ENCODE measurements around the gene CHIC2. TPM values are rescaled to one million over a fixed set of nuclear protein-coding genes. Genes with fewer than 3 reads are reported as not detected.
A peak's percentile ranks its signal among the peaks of the same experiment; 100 is the strongest.
"Not testable (repeated sequence)": the region's sequence is repeated elsewhere in the genome, so short reads cannot be mapped to it uniquely, and the experiment has no call there.

CHIC2 gene
- 16.5 and 22.2 TPM in 2 replicates for total RNA-seq (ENCODE audit: low replicate concordance)
- long read RNA-seq, transcript CHIC2-201 (6 exons, 1,194 nt) = major isoform, 27 of 30 reads
- long read RNA-seq, partial matches to known transcripts = 0 of 30 reads
- long read RNA-seq, other reads (novel, unspliced or antisense) = 2 of 30 reads

GRCh38 chr4:54064317-54065111 is at the start of gene CHIC2:
CHIC2 (minus strand) TSS chr4:54064605; CDS start chr4:54064300, 305 bp downstream.
- H3K27me3 Mint-ChIP-seq = no peaks in the 10 kb centered on the region

GRCh38 chr4:54113206-54113605 is 48.8 kb upstream of the CHIC2 start:
- Mint-ChIP-seq H3K27me3 (peaks cover 63% of the 10 kb centered on the region), H3K4me1 (ENCODE audit: unreplicated experiment) (peaks cover 12% of the 10 kb centered on the region)
- H3K27ac Mint-ChIP-seq; H3K4me3 Mint-ChIP-seq; DNase-seq (ENCODE audit: extremely low spot score, unreplicated experiment); H3K36me3 Mint-ChIP-seq; H3K9me3 Mint-ChIP-seq: not testable (repeated sequence)

More at GRCh38 chr4:54064317-54065111, at the start of gene CHIC2:
- Mint-ChIP-seq H3K9me3 (no peaks in the 10 kb centered on the region), H3K4me3 (peak within 1 kb of the TSS; percentile 95), H3K4me1 (ENCODE audit: unreplicated experiment) (peaks cover 29% of the 10 kb centered on the region), H3K36me3 (no peaks in the 10 kb centered on the region), H3K27ac (peak within 1 kb of the TSS; percentile 93)
- TF ChIP-seq CTCF (conservative IDR thresholded peaks at IDR 0.05) = no peak
- peak; percentile 97 for DNase-seq (ENCODE audit: extremely low spot score, unreplicated experiment)

- Mint-ChIP-seq H3K4me3 (peak overlapping the region; percentile 65), H3K27me3 (peaks cover 83% of the 10 kb centered on the region), H3K36me3 (no peaks in the 10 kb centered on the region), H3K4me1 (ENCODE audit: unreplicated experiment) (peaks cover 20% of the 10 kb centered on the region), H3K27ac (no peak overlapping the region), H3K9me3 (no peaks in the 10 kb centered on the region)
- DNase-seq (ENCODE audit: extremely low spot score, unreplicated experiment) = no peak
- no peak for TF ChIP-seq CTCF (conservative IDR thresholded peaks at IDR 0.05)
These were observed 45.6 kb upstream of the CHIC2 start for GRCh38 chr4:54110019-54110416.

- no peak for DNase-seq (ENCODE audit: extremely low spot score, unreplicated experiment)
- H3K4me1 Mint-ChIP-seq (ENCODE audit: unreplicated experiment) = peaks cover 20% of the 10 kb centered on the region
- peak overlapping the region; percentile 65 for H3K4me3 Mint-ChIP-seq
- TF ChIP-seq CTCF (conservative IDR thresholded peaks at IDR 0.05) = no peak
- H3K27ac Mint-ChIP-seq = no peak overlapping the region
- no peaks in the 10 kb centered on the region for H3K9me3 Mint-ChIP-seq
- H3K27me3 Mint-ChIP-seq = peaks cover 87% of the 10 kb centered on the region
- H3K36me3 Mint-ChIP-seq = no peaks in the 10 kb centered on the region
These were observed 45.0 kb upstream of the CHIC2 start for GRCh38 chr4:54109241-54110018.

GRCh38 chr4:54107951-54108748 is 43.7 kb upstream of the CHIC2 start:
- no peaks in the 10 kb centered on the region for H3K9me3 Mint-ChIP-seq
- H3K4me1 Mint-ChIP-seq (ENCODE audit: unreplicated experiment) = peaks cover 23% of the 10 kb centered on the region
- no peak overlapping the region for H3K27ac Mint-ChIP-seq
- H3K36me3 Mint-ChIP-seq = no peaks in the 10 kb centered on the region
- DNase-seq (ENCODE audit: extremely low spot score, unreplicated experiment) = no peak
- TF ChIP-seq CTCF (conservative IDR thresholded peaks at IDR 0.05) = peak; percentile 28
- peak overlapping the region; percentile 62 for H3K4me3 Mint-ChIP-seq
- H3K27me3 Mint-ChIP-seq = peaks cover 96% of the 10 kb centered on the region
